GM19099 (cell line): ENCODE measurements around the gene CMYA5.

Source experiments
- POLR2A ChIP-seq: IDR thresholded peaks from 3 replicates; pipeline ENCODE4 v1.6.1; 2011; ENCODE audit warnings: low read depth; ENCODE audit not compliant: insufficient read length; ENCODE audit errors: extremely low read depth

The CMYA5 gene

GRCh38 chr5:79759848-79760247 lies 70.2 kb downstream of the CMYA5 start:
- no peak for TF ChIP-seq POLR2A

GRCh38 chr5:79762929-79763328 lies 73.3 kb downstream of the CMYA5 start:
- no peak for TF ChIP-seq POLR2A

DNA sequence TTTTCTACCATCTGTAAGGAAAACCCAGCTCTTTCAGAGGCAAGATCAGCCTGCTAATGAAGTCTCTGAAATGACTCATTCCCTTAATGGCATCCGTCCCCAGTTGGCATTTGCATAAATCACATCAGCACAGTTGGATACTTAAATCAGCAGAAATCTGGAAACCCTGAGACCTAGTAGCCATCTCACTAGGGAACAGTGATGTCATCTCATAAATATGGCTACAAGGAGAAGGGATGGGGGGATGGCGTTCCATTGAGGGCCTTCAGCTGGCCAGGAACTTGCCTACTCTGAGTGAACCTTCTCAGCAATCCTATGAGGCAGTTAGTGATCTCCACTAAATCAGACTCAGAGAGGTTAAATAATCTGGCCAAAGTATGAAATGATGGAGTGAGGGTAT lies 81.8 kb downstream of the CMYA5 start:
- TF ChIP-seq POLR2A: no peak

DNA sequence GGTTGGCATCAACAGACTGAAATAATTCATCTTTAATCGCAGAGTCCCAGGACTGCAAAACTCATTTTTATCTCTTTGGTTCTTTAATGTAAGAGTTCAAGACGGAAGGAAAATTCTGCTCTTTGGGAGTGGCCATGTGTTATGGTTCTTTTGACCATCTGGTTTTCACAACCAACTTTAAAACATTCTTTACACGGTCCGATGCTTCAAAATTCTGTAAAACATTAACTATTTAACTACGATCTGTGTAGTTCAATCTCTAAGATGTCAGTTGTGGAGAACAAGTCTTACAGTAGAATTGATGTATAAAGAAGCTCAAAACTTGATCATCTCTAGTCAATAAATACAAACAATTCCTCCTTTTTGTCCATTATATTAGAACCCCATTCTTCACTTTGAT lies 83.0 kb downstream of the CMYA5 start:
- no peak for TF ChIP-seq POLR2A

GRCh38 chr5:79773612-79774011 lies 84.0 kb downstream of the CMYA5 start:
- no peak for TF ChIP-seq POLR2A

DNA sequence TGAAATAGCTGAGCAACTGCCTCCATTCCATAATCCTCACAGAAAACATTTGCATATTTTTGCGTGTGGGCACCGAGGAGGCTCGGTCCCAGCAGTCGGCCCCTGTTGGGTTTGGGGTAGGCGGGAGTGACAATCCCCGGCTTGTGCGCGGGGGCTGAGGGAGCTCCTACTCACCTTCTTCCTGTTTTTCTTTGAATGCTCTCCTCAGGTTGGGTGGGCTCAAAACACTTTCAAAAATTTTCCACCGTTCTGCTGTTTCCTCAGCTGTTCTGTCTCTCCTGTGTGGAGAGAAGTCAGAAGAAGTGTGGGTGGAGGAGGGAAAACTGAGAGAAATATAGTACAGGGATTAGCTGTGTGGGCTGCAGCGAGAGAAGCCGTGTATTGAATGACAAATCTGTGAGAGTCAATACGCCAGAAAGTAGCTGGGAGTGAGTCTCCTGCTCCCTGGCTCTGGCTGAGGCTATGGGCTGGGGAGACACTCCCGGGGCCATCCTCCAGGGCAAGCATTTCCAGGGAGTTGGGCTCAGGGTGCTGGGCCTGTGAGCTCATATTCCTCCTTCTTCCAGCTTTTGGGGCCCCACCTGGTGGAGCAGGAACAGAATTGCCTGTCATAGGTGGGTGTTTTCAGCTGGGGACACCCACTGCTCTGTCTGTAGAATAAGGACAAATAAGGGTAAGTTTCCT lies 84.7 kb downstream of the CMYA5 start:
- no peak for TF ChIP-seq POLR2A

DNA sequence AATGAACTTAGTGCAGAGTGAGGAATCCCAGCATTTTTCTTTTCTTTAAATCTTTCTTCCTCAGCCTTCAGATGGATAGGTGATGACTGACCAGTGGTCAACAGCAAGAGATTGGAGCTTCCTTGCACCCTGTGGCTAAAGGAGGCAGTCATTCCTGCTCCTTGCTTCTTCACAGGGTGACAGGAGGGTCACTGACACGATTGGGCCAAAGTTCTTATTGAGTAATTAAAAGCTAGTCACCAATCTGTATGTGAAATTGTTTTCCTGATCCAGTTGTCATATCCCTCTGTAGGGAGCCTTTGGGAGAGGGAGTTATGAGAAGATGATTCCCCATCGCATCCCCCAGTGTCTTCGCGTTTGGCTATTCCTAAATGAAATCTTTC lies 85.2 kb downstream of the CMYA5 start:
- TF ChIP-seq POLR2A: no peak

DNA sequence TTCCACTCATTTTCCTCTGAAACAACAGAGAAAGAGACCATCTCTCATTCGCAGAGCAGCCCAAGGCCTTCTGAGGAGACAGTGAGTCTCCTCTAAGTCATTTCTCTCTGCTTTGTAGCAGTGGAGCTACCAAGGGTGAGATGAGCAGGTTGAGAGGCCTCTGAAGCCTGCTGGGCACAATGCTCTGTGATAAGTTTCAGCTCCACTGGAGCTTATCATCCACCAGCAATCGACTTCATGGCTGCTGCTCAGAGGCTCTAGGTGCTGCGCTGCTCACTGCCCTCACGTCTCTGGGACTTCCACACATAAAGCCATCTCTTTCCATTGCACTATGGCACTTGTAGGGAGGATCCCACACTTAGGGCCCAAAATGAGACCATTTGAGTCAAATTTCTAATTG lies 96.3 kb downstream of the CMYA5 start:
- no peak for TF ChIP-seq POLR2A

- no peak for TF ChIP-seq POLR2A
Observed at GRCh38 chr5:79787448-79787847, 97.8 kb downstream of the CMYA5 start.

DNA sequence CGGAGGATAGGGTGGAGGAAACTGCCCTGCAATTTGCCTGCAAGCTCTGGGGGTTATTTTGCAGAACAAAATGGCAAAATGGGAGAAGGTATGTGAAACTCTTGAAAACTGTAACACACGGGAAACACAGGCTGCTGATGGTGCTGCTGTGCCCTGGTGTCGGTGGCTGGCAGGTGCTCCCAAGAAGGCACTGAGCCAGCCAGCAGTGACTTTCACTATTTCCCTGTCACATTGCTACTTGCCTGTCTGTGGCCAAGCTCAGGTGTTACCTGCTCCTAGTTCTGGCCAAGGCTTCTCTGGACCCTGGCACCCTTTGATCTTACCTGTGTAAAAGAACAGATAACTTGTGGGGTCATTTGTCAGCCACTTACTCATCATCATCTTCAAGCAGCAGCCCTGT lies 102.2 kb downstream of the CMYA5 start:
- TF ChIP-seq POLR2A: no peak

GRCh38 chr5:79792463-79792862 lies 102.8 kb downstream of the CMYA5 start:
- TF ChIP-seq POLR2A: no peak

- no peak for TF ChIP-seq POLR2A
Observed at GRCh38 chr5:79793304-79793703, 103.7 kb downstream of the CMYA5 start.

GRCh38 chr5:79793722-79794121 lies 104.1 kb downstream of the CMYA5 start:
- TF ChIP-seq POLR2A: no peak

DNA sequence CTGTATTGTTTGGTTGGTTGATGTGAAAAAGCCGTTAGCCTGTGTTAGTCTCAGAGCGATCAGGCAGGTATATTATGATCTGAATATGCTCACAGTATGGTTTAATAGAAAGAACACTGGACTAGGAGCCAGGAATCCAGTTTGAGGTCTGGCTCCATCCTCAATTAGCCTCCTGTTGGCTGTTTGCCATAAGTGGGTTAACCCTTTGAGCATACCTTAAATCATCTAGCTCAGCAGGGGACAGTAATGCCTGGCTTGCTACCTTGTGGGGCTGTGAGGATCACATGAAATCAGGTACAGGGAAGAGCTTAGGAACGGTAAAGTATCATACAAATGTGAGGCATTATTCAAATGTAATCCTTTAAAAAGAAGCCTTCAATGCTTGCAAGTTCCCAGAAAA lies 104.7 kb downstream of the CMYA5 start:
- no peak for TF ChIP-seq POLR2A

DNA sequence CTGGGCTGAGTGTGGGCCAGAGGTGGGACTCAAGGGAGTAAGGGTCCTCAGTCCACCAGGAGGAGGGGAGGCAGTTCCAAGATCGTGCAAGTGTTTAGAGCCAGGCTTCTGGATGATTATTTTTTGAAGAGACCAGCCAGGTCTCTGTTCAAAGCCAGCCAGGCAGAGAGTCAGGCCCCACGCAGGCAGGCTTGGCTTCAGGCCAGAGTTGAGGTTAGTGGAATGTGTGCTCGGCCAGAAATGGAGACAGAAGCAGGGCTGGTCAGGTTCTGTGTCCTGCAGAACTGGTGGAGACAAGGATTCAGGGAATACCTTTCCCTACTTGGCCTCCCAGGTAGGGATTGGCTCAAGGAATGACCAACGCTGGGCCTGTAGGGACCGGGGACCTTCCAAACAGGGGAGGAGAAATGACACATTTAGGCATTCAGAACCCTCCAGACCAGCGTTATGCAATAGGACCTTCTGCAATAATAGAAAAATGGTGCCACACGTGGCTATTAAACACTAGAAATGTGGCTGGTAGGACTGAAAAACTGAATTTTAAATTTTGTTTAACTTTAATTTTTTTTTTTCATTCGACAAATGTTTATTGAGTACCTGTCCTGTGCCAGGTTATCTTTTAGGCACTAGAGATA lies 106.2 kb downstream of the CMYA5 start:
- TF ChIP-seq POLR2A: no peak

GRCh38 chr5:79798893-79799590 lies 109.4 kb downstream of the CMYA5 start:
- no peak for TF ChIP-seq POLR2A
